GM12878 (cell line): Measurements from ENCODE around the gene BARD1. TPM values are rescaled to one million over a fixed set of nuclear protein-coding genes. Genes with fewer than 3 reads are reported as not detected.

Source experiments
- ATAC-seq: fragments of 200-7000 bp; cut with Tn5 transposase; 3 replicates; pipeline ENCODE4 v1.9.1; 2020; ENCODE audit warnings: mild to moderate bottlenecking, moderate library complexity
- BruUV-seq: library from RNA; stranded (reverse); fragments of 400-500 nt; replicated peaks from 2 replicates; lab custom pipeline; 2021; lab: Mats Ljungman, UMichigan
- CTCF ChIA-PET: fragments of 300-600 bp; sonication (Branson Sonifier 250); formaldehyde crosslinking; extraction: SDS; loops from one replicate; lab custom pipeline; 2021; ENCODE audit warnings: inconsistent platforms; lab: Yijun Ruan, JAX
- POLR2A ChIA-PET: fragments of 350-600 bp; formaldehyde crosslinking; extraction: SDS; loops from one replicate; lab custom pipeline; 2021; ENCODE audit warnings: inconsistent platforms; lab: Charles Lee
- RAD21 ChIA-PET: fragments of 300-600 bp; sonication (Branson Sonifier 250); formaldehyde crosslinking; loops from one replicate; lab custom pipeline; 2023; ENCODE audit warnings: antibody characterized with exemption; ENCODE audit not compliant: unreplicated experiment; lab: Charles Lee
- SMC1A ChIA-PET: fragments of 300-600 bp; sonication (Branson Sonifier 250); formaldehyde crosslinking; loops from one replicate; lab custom pipeline; 2023; ENCODE audit not compliant: unreplicated experiment, uncharacterized antibody; lab: Charles Lee
- DNase-seq: peaks from one replicate; pipeline ENCODE4 v3.0.0-alpha.2; 2011; ENCODE audit warnings: low read depth, low spot score
- FAIRE-seq: peaks from 3 replicates; lab custom pipeline; 2011; peaks lifted over from hg19 to GRCh38; lab: Jason Lieb, UNC
- H2AFZ ChIP-seq: 2 replicates; pipeline ENCODE4 v1.6.0; 2011; ENCODE audit warnings: low read depth, low read length, control low read depth; ENCODE audit not compliant: control insufficient read depth
- H3K27ac ChIP-seq: 2 replicates; pipeline ENCODE4 v1.5.1; 2011; ENCODE audit warnings: control low read depth; ENCODE audit not compliant: control insufficient read depth, insufficient read depth
- H3K27me3 ChIP-seq, 2 experiments: replicated peaks in 1 of 2; 2 replicates each; pipeline versions ENCODE4 v1.6.0 to v1.6.1; 2011; ENCODE audit warnings: low read length in 1 of 2; ENCODE audit not compliant: control insufficient read depth in 2 of 2, insufficient read depth in 2 of 2
- H3K36me3 ChIP-seq, 2 experiments: 2 replicates each; pipeline ENCODE4 v1.5.1; 2011; ENCODE audit warnings: low read length in 1 of 2; ENCODE audit not compliant: control insufficient read depth in 2 of 2, insufficient read depth in 2 of 2
- H3K4me1 ChIP-seq: 2 replicates; pipeline ENCODE4 v1.6.1; 2011; ENCODE audit warnings: mild to moderate bottlenecking, low read length, moderate library complexity, mixed read lengths; ENCODE audit not compliant: control insufficient read depth, insufficient read depth
- H3K4me2 ChIP-seq: 2 replicates; pipeline ENCODE4 v1.6.0; 2011; ENCODE audit warnings: control low read depth; ENCODE audit not compliant: control insufficient read depth, insufficient read depth
- H3K4me3 ChIP-seq: fragments of 200-600 bp; sonication (generic); 2 replicates; pipeline ENCODE4 v1.5.1; 2016
- H3K79me2 ChIP-seq: 2 replicates; pipeline ENCODE4 v1.6.0; 2011; ENCODE audit warnings: low read length; ENCODE audit not compliant: control insufficient read depth, insufficient read depth
- H3K9ac ChIP-seq: 2 replicates; pipeline ENCODE4 v1.8.0; 2011; ENCODE audit warnings: low read length, control low read depth, mixed read lengths; ENCODE audit not compliant: control insufficient read depth, insufficient read depth
- H3K9me3 ChIP-seq: replicated peaks from 3 replicates; pipeline ENCODE4 v1.5.1; 2011; ENCODE audit warnings: mild to moderate bottlenecking, low read length; ENCODE audit not compliant: control insufficient read depth, insufficient read depth
- H4K20me1 ChIP-seq: 2 replicates; pipeline ENCODE4 v1.6.0; 2011; ENCODE audit not compliant: control insufficient read depth, insufficient read depth
- CREB1 ChIP-seq: IDR thresholded peaks from 2 replicates; pipeline ENCODE4 v1.6.1; 2012; ENCODE audit warnings: low read depth, mild to moderate bottlenecking, inconsistent platforms
- NFYA ChIP-seq: IDR thresholded peaks from 2 replicates; pipeline ENCODE4 v1.6.1; 2011; ENCODE audit warnings: low read depth, mild to moderate bottlenecking, low read length, improper control_type of control experiment, borderline replicate concordance
- PML ChIP-seq: IDR thresholded peaks from 2 replicates; pipeline ENCODE4 v1.6.1; 2012; ENCODE audit warnings: low read length, inconsistent platforms
- RAD21 ChIP-seq: IDR thresholded peaks from 2 replicates; pipeline ENCODE4 v1.6.1; 2011; ENCODE audit warnings: mild to moderate bottlenecking, low read depth, low read length, moderate library complexity; ENCODE audit not compliant: insufficient read depth
- STAT1 ChIP-seq: fragments of 450-650 bp; conservative IDR thresholded peaks from 2 replicates; pipeline ENCODE4 v1.6.1; 2014; ENCODE audit warnings: antibody characterized with exemption, mild to moderate bottlenecking
- YBX1 ChIP-seq: fragments of 450-650 bp; IDR thresholded peaks from 2 replicates; pipeline ENCODE4 v1.6.1; 2016; ENCODE audit warnings: antibody characterized with exemption
- YY1 ChIP-seq: IDR thresholded peaks from 2 replicates; pipeline ENCODE4 v1.6.1; 2011; ENCODE audit warnings: low read depth, mild to moderate bottlenecking, low read length
- ZNF274 ChIP-seq: IDR thresholded peaks from one replicate; pipeline ENCODE4 v1.8.0; 2011; ENCODE audit not compliant: insufficient read length, insufficient read depth
- WGBS: methylation state at CpG from one replicate; pipeline ENCODE4 v1.1.6; 2016; ENCODE audit warnings: low lambda C conversion rate; ENCODE audit not compliant: insufficient replicate concordance, insufficient coverage; ENCODE audit errors: missing lambda C conversion rate; 5-methylcytosine and 5-hydroxymethylcytosine counted together
- in situ Hi-C: fragments of 300-500 bp; cut with MboI; formaldehyde crosslinking; loops from 9 replicates; pipeline ENCODE4 v1.14.3; 2018; ENCODE audit warnings: mixed read lengths
- intact Hi-C: fragments of 100-400 bp; cut with micrococcal nuclease; formaldehyde crosslinking; loops from one replicate; pipeline ENCODE4 v1.14.2; 2022; ENCODE audit not compliant: unreplicated experiment
- polyA plus RNA-seq, 11 experiments: library from polyadenylated mRNA; depleted of rRNA in 4 of 11; unstranded in 6 of 11; stranded (reverse) in 5 of 11; fragments of >200 nt; fragmentation: Nextera tagmentation in 4 of 11; fragmentation: Illumina TruSeq in 1 of 11; extraction: Ambion mirVana in 4 of 11; extraction: Trizol in 1 of 11; gene quantifications; 1 replicate in 1 of 11; 2 replicates in 10 of 11; pipeline versions ENCODE4 v1.2.1 to v1.2.3, GENCODE V29; 2011 to 2016; ENCODE audit warnings: inconsistent platforms in 2 of 11, missing spikeins in 2 of 11, low read depth in 1 of 11
- total RNA-seq, 4 experiments: library from RNA; depleted of rRNA in 3 of 4; stranded (reverse); fragments of >200 nt in 3 of 4; fragmentation: Illumina TruSeq in 1 of 4; extraction: Trizol in 1 of 4; gene quantifications; 2 replicates each; pipeline versions ENCODE4 v1.2.1 to v1.2.3, GENCODE V29; 2013 to 2021
- TF ChIP-seq, protein P1 (sequence below): fragments of 450-650 bp; IDR thresholded peaks from 2 replicates; pipeline ENCODE4 v1.6.1; 2017; ENCODE audit warnings: mild to moderate bottlenecking, low read depth, inconsistent platforms; ENCODE audit not compliant: poor library complexity, severe bottlenecking
- TF ChIP-seq, protein P2 (sequence below): fragments of 450-650 bp; IDR thresholded peaks from 2 replicates; pipeline ENCODE4 v1.6.1; 2017; ENCODE audit warnings: mild to moderate bottlenecking, moderate library complexity
- TF ChIP-seq, protein P3 (sequence below): IDR thresholded peaks from 2 replicates; pipeline ENCODE4 v1.6.1; 2011; ENCODE audit warnings: low read depth, low read length, improper control_type of control experiment, borderline replicate concordance

BARD1 gene
- total and polyA plus RNA-seq, 10 of the 15 experiments (the other 5 are each of a cell fraction or from before 2014, with no cell fraction given), result 15.3 to 45.7 (median 31.6) TPM

DNA sequence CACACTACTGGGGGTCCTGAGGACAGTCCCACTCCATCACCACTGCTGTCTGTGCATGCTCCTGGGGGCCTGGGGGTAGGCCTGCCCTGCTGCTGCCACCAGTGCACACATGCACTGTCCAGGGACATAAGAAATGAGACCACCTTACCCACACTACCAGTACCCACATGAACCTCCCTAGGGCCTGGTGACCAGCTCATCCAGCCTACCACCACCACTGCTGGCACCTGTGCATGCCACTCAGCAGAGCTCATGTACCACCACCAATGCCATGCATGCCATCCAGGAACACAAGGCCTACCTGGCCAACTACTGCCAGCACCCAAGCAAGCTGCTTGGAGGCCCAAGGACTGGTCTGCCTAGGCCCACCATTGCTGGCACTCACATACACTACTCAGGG is 112.8 kb downstream of the BARD1 start:
- CTCF ChIA-PET, result no interaction called here
- intact Hi-C loops, result no loop called here

DNA sequence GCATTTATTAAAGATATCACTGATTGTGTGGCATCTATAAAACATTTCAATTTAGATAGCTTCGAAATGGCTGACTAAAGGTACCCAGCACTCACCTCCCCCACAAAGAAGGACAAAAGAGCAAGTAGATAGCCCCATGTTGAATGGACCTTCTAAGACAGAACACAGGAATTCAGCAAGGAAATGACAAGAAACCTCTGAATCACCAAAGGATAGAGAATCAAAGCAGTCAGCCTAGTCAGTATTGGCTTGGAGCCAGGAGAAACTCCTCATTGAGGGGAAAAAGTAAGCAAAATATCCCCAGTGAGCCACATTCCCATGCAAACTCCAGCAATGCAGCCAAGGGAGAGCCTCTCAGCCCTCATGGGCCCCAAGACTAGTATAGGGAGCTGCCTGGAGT is 113.7 kb downstream of the BARD1 start:
- Histone ChIP-seq H3K4me3 (no peak overlapping the region), H3K4me2 (no peak overlapping the region), H3K27ac (no peak overlapping the region), H3K4me1 (no peaks in the 10 kb centered on the region), H3K9me3 (no peaks in the 10 kb centered on the region), H3K36me3 (no peaks in the 10 kb centered on the region), H3K9ac (no peak overlapping the region), H2AFZ (no peak overlapping the region), H4K20me1 (no peaks in the 10 kb centered on the region), H3K27me3 (no peaks in the 10 kb centered on the region), H3K79me2 (no peaks in the 10 kb centered on the region)
- FAIRE-seq (no peak), ATAC-seq (no peak), DNase-seq (no peak)
- TF ChIP-seq, protein P1, sequence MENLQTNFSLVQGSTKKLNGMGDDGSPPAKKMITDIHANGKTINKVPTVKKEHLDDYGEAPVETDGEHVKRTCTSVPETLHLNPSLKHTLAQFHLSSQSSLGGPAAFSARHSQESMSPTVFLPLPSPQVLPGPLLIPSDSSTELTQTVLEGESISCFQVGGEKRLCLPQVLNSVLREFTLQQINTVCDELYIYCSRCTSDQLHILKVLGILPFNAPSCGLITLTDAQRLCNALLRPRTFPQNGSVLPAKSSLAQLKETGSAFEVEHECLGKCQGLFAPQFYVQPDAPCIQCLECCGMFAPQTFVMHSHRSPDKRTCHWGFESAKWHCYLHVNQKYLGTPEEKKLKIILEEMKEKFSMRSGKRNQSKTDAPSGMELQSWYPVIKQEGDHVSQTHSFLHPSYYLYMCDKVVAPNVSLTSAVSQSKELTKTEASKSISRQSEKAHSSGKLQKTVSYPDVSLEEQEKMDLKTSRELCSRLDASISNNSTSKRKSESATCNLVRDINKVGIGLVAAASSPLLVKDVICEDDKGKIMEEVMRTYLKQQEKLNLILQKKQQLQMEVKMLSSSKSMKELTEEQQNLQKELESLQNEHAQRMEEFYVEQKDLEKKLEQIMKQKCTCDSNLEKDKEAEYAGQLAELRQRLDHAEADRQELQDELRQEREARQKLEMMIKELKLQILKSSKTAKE, result no peak
- TF ChIP-seq, protein P2, sequence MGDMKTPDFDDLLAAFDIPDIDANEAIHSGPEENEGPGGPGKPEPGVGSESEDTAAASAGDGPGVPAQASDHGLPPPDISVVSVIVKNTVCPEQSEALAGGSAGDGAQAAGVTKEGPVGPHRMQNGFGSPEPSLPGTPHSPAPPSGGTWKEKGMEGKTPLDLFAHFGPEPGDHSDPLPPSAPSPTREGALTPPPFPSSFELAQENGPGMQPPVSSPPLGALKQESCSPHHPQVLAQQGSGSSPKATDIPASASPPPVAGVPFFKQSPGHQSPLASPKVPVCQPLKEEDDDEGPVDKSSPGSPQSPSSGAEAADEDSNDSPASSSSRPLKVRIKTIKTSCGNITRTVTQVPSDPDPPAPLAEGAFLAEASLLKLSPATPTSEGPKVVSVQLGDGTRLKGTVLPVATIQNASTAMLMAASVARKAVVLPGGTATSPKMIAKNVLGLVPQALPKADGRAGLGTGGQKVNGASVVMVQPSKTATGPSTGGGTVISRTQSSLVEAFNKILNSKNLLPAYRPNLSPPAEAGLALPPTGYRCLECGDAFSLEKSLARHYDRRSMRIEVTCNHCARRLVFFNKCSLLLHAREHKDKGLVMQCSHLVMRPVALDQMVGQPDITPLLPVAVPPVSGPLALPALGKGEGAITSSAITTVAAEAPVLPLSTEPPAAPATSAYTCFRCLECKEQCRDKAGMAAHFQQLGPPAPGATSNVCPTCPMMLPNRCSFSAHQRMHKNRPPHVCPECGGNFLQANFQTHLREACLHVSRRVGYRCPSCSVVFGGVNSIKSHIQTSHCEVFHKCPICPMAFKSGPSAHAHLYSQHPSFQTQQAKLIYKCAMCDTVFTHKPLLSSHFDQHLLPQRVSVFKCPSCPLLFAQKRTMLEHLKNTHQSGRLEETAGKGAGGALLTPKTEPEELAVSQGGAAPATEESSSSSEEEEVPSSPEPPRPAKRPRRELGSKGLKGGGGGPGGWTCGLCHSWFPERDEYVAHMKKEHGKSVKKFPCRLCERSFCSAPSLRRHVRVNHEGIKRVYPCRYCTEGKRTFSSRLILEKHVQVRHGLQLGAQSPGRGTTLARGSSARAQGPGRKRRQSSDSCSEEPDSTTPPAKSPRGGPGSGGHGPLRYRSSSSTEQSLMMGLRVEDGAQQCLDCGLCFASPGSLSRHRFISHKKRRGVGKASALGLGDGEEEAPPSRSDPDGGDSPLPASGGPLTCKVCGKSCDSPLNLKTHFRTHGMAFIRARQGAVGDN, result no peak
- TF ChIP-seq YY1, result no peak
- ChIA-PET SMC1A (no interaction called here), RAD21 (interaction anchor here (1.3 kb wide), 1 partner anchor 16 kb away, joined by 3 read pairs; no protein-coding TSS in a partner anchor), POLR2A (no interaction called here), CTCF (no interaction called here)
- 64% methylated on average over 1 of the region's 1 CpG for WGBS
- intact Hi-C loops (no loop called here), in situ Hi-C loops (no loop called here)
- BruUV-seq, result no TSS peak

More for the DNA sequence above, 112.8 kb downstream of the BARD1 start:
- H2AFZ ChIP-seq, result no peak overlapping the region
- no peak overlapping the region for H3K4me2 ChIP-seq
- DNase-seq, result no peak
- no peak for FAIRE-seq
- ChIA-PET SMC1A (interaction anchor here (0.6 kb wide), 1 partner anchor 67 kb away, joined by 3 read pairs; no protein-coding TSS in a partner anchor), RAD21 (interaction anchor here (1.3 kb wide), 1 partner anchor 17 kb away, joined by 3 read pairs; no protein-coding TSS in a partner anchor), POLR2A (no interaction called here)
- TF ChIP-seq RAD21 (no peak), CREB1 (no peak), STAT1 (no peak), PML (no peak), YBX1 (no peak), NFYA (no peak), ZNF274 (no peak)
- TF ChIP-seq, protein P3, sequence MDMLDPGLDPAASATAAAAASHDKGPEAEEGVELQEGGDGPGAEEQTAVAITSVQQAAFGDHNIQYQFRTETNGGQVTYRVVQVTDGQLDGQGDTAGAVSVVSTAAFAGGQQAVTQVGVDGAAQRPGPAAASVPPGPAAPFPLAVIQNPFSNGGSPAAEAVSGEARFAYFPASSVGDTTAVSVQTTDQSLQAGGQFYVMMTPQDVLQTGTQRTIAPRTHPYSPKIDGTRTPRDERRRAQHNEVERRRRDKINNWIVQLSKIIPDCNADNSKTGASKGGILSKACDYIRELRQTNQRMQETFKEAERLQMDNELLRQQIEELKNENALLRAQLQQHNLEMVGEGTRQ, result no peak
- H3K4me1 ChIP-seq, result no peaks in the 10 kb centered on the region
- no peak overlapping the region for H3K4me3 ChIP-seq
- in situ Hi-C loops, result no loop called here
- H3K79me2 ChIP-seq, result no peaks in the 10 kb centered on the region
- H3K9ac ChIP-seq, result no peak overlapping the region
- H3K27me3 ChIP-seq, result no peaks in the 10 kb centered on the region
- no peak overlapping the region for H3K27ac ChIP-seq
- ATAC-seq, result no peak
- H4K20me1 ChIP-seq, result no peaks in the 10 kb centered on the region
- no peaks in the 10 kb centered on the region; the same call in 2 of the 3 replicates for H3K9me3 ChIP-seq
- no TSS peak for BruUV-seq
- H3K36me3 ChIP-seq, result no peaks in the 10 kb centered on the region
